SU-DHL-6 (cell line): ENCODE measurements around the gene WWC1.

Source experiments
- CTCF ChIP-seq: fragments of 200-600 bp; sonication (generic); IDR thresholded peaks from one replicate; pipeline ENCODE4 v1.5.1; 2017; ENCODE audit warnings: antibody characterized with exemption, mild to moderate bottlenecking, low read length, moderate library complexity; ENCODE audit not compliant: insufficient read depth, poor library complexity, severe bottlenecking
- EZH2phosphoT487 ChIP-seq: fragments of 200-600 bp; sonication (generic), shearing (Covaris generic); conservative IDR thresholded peaks from 2 replicates; pipeline ENCODE4 v1.6.1; 2018; ENCODE audit warnings: mild to moderate bottlenecking, antibody characterized with exemption, low read length, moderate library complexity, mixed read lengths

GRCh38 chr5:168482361-168482760 lies 190.9 kb downstream of the WWC1 start:
- TF ChIP-seq CTCF (no peak), EZH2phosphoT487 (no peak)
